DOHH2 (cell line): ENCODE measurements around the gene RNF130.

ENCODE experiments used
- CTCF ChIP-seq: fragments of 200-600 bp; sonication (generic); IDR thresholded peaks from one replicate; pipeline ENCODE4 v1.5.1; 2014; ENCODE audit warnings: antibody characterized with exemption, mild to moderate bottlenecking, low read depth, low read length; ENCODE audit not compliant: poor library complexity, severe bottlenecking
- EZH2phosphoT487 ChIP-seq: fragments of 200-600 bp; sonication (generic); IDR thresholded peaks from 2 replicates; pipeline ENCODE4 v1.6.1; 2017; ENCODE audit warnings: borderline replicate concordance, mild to moderate bottlenecking, antibody characterized with exemption, low read length, moderate library complexity, mixed read lengths

GRCh38 chr5:180067986-180068385, 3.6 kb downstream of the RNF130 start:
- TF ChIP-seq EZH2phosphoT487 (no peak), CTCF (no peak)
